Esophagus squamous epithelium (tissue), 5 donors: ENCODE results near the gene CDKAL1. TPM values are rescaled to one million over a fixed set of nuclear protein-coding genes. Genes with fewer than 3 reads are reported as not detected.

ENCODE experiments used
- DNase-seq: peaks from one replicate; lab custom pipeline; 2025; lab: John Stamatoyannopoulos, UW
- H3K27ac ChIP-seq, 4 donors: fragments of 200-600 bp; sonication (generic); one replicate each; pipeline ENCODE4 v1.5.1; 2016 to 2019; ENCODE audit warnings: mild to moderate bottlenecking in 1 of 4
- H3K27me3 ChIP-seq, 4 donors: fragments of 200-600 bp; sonication (generic); 1 replicate in 3 of 4; 2 replicates in 1 of 4; pipeline versions ENCODE4 v1.5.1 to v1.6.0; 2017 to 2021; ENCODE audit warnings: antibody characterized with exemption in 1 of 4
- H3K36me3 ChIP-seq, 3 donors: fragments of 200-600 bp; sonication (generic); one replicate each; pipeline ENCODE4 v1.5.1; 2016 to 2019
- H3K4me1 ChIP-seq, 3 donors: fragments of 200-600 bp; sonication (generic); one replicate each; pipeline ENCODE4 v1.5.1; 2017 to 2019
- H3K4me3 ChIP-seq, 4 donors: fragments of 200-600 bp; sonication (generic); 1 replicate in 3 of 4; 2 replicates in 1 of 4; pipeline ENCODE4 v1.5.1; 2016 to 2019; ENCODE audit warnings: mild to moderate bottlenecking in 2 of 4, moderate library complexity in 1 of 4
- H3K9me3 ChIP-seq, 3 donors: fragments of 200-600 bp; sonication (generic); one replicate each; pipeline ENCODE4 v1.5.1; 2016 to 2019
- CTCF ChIP-seq, 6 experiments: fragments of 450-650 bp in 4 of 6; fragments of 200-600 bp in 2 of 6; sonication (generic) in 2 of 6; IDR thresholded peaks; one replicate each; pipeline ENCODE4 v1.5.1; 2016 to 2019; ENCODE audit warnings: antibody characterized with exemption in 6 of 6, mild to moderate bottlenecking in 4 of 6, moderate library complexity in 4 of 6
- POLR2A ChIP-seq, 4 donors: fragments of 450-650 bp; IDR thresholded peaks; one replicate each; pipeline ENCODE4 v1.6.1; 2017; ENCODE audit warnings: antibody characterized with exemption in 4 of 4, mild to moderate bottlenecking in 4 of 4, moderate library complexity in 3 of 4
- WGBS, 2 donors: methylation state at CpG; one replicate each; pipeline ENCODE4 v1.1.5; 2018; 5-methylcytosine and 5-hydroxymethylcytosine counted together
- intact Hi-C: fragments of 100-400 bp; cut with DNase I; formaldehyde crosslinking; loops from one replicate; pipeline ENCODE4 v1.15.0; 2022
- total RNA-seq, 4 donors: library from RNA; depleted of rRNA; stranded (reverse); fragments of >200 nt; gene quantifications; one replicate each; pipeline ENCODE4 v1.1.0, GENCODE V29; 2016
- donor health status: DM: yes; HTN: yes; CAD: no.

CDKAL1 gene
- total RNA-seq, 4 donors from 2014 or later: 6.5 to 13.0 (median 10.7) TPM

- H3K4me1 ChIP-seq: no peaks in the 10 kb centered on the region
- 73 to 79% methylated on average over 4 of the region's 4 CpGs for WGBS, 2 donors
- no peak overlapping the region for H3K4me3 ChIP-seq
- no peak for DNase-seq
- H3K9me3 ChIP-seq: no peaks in the 10 kb centered on the region
- intact Hi-C loops: no loop called here
- no peaks in the 10 kb centered on the region for H3K27me3 ChIP-seq
- no peak overlapping the region for H3K27ac ChIP-seq
- H3K36me3 ChIP-seq: no peaks in the 10 kb centered on the region
- TF ChIP-seq CTCF (IDR thresholded peaks at IDR 0.05) (no peak), POLR2A (IDR thresholded peaks at IDR 0.05) (no peak)
Measured at GRCh38 chr6:21143645-21144044, 609.4 kb downstream of the CDKAL1 start.

- WGBS, 2 donors: 83% methylated on average over 2 of the region's 2 CpGs
- TF ChIP-seq POLR2A (IDR thresholded peaks at IDR 0.05) (no peak), CTCF (IDR thresholded peaks at IDR 0.05) (no peak)
- Histone ChIP-seq H3K9me3 (no peaks in the 10 kb centered on the region), H3K4me3 (no peak overlapping the region), H3K27ac (no peak overlapping the region), H3K36me3 (no peaks in the 10 kb centered on the region), H3K27me3 (no peaks in the 10 kb centered on the region), H3K4me1 (no peaks in the 10 kb centered on the region)
- intact Hi-C loops: no loop called here
- no peak for DNase-seq
Measured at GRCh38 chr6:21144928-21145327, 610.7 kb downstream of the CDKAL1 start.

GRCh38 chr6:21147995-21148394 is 613.7 kb downstream of the CDKAL1 start:
- no peaks in the 10 kb centered on the region for H3K27me3 ChIP-seq
- DNase-seq: no peak
- intact Hi-C loops: no loop called here
- no peak overlapping the region for H3K27ac ChIP-seq
- H3K4me3 ChIP-seq: no peak overlapping the region
- 59 to 76% methylated on average over 2 of the region's 2 CpGs for WGBS, 2 donors
- TF ChIP-seq POLR2A (IDR thresholded peaks at IDR 0.05): no peak
- no peak for TF ChIP-seq CTCF (IDR thresholded peaks at IDR 0.05)
- no peaks in the 10 kb centered on the region for H3K4me1 ChIP-seq
- H3K36me3 ChIP-seq: no peaks in the 10 kb centered on the region
- no peaks in the 10 kb centered on the region for H3K9me3 ChIP-seq

- Histone ChIP-seq H3K36me3 (no peaks in the 10 kb centered on the region), H3K4me3 (no peak overlapping the region), H3K9me3 (no peaks in the 10 kb centered on the region), H3K27ac (no peak overlapping the region), H3K4me1 (no peaks in the 10 kb centered on the region), H3K27me3 (no peaks in the 10 kb centered on the region)
- WGBS, 2 donors: 77 to 83% methylated on average over 6 of the region's 6 CpGs
- no peak for DNase-seq
- TF ChIP-seq POLR2A (IDR thresholded peaks at IDR 0.05) (no peak), CTCF (IDR thresholded peaks at IDR 0.05) (no peak)
- intact Hi-C loops: no loop called here
Measured at GRCh38 chr6:21149470-21149869, 615.2 kb downstream of the CDKAL1 start.

GRCh38 chr6:21150667-21151066 is 616.4 kb downstream of the CDKAL1 start:
- H3K4me3 ChIP-seq: no peak overlapping the region
- H3K27ac ChIP-seq: no peak overlapping the region
- H3K36me3 ChIP-seq: no peaks in the 10 kb centered on the region
- no peaks in the 10 kb centered on the region for H3K4me1 ChIP-seq
- H3K27me3 ChIP-seq: no peaks in the 10 kb centered on the region
- no peak for DNase-seq
- H3K9me3 ChIP-seq: no peaks in the 10 kb centered on the region
- TF ChIP-seq CTCF (IDR thresholded peaks at IDR 0.05) (no peak), POLR2A (IDR thresholded peaks at IDR 0.05) (no peak)
- intact Hi-C loops: no loop called here
- 83 to 100% methylated on average over 1 of the region's 1 CpG for WGBS, 2 donors
